Forelimb muscle (tissue), 1 donor: ENCODE measurements around the gene PHYHD1. TPM values are rescaled to one million over a fixed set of nuclear protein-coding genes. Genes with fewer than 3 reads are reported as not detected.
A peak's percentile ranks its signal among the peaks of the same experiment; 100 is the strongest.

Experiments used
- DNase-seq: peaks from one replicate; pipeline ENCODE4 v3.0.0-alpha.2; 2013; ENCODE audit warnings: low read depth
- polyA plus RNA-seq: library from polyadenylated mRNA; unstranded; fragments of 120-200 nt; gene quantifications from one replicate; pipeline ENCODE4 v1.2.1, GENCODE V29; 2013; ENCODE audit not compliant: insufficient read length

PHYHD1 gene
- 51.5 TPM for polyA plus RNA-seq

- DNase-seq = no peak
Measured at GRCh38 chr9:128920381-128921058, at the start of gene PHYHD1. Gene PHYHD1 (plus strand): TSS chr9:128920982. CDS start chr9:128922324, 1,342 bp downstream.

DNA sequence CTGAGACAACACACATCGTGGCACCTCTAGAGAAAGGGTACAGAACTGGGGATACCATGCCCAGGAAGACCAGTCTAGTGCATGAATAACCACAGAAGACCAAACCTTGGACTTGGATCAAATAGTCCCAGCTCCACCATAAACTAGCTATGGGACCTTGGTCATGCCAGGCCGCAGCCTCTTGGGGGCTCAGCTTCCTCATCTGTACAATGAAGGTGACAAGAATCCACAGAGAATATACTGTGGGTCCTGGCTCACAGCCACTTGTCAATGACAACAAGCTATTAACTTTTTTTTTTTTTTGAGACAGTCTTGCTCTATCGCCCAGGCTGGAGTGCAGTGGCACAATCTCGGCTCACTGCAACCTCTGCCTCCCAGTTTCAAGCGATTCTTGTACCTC, 42.9 kb upstream of the PHYHD1 start:
- DNase-seq = no peak

DNA sequence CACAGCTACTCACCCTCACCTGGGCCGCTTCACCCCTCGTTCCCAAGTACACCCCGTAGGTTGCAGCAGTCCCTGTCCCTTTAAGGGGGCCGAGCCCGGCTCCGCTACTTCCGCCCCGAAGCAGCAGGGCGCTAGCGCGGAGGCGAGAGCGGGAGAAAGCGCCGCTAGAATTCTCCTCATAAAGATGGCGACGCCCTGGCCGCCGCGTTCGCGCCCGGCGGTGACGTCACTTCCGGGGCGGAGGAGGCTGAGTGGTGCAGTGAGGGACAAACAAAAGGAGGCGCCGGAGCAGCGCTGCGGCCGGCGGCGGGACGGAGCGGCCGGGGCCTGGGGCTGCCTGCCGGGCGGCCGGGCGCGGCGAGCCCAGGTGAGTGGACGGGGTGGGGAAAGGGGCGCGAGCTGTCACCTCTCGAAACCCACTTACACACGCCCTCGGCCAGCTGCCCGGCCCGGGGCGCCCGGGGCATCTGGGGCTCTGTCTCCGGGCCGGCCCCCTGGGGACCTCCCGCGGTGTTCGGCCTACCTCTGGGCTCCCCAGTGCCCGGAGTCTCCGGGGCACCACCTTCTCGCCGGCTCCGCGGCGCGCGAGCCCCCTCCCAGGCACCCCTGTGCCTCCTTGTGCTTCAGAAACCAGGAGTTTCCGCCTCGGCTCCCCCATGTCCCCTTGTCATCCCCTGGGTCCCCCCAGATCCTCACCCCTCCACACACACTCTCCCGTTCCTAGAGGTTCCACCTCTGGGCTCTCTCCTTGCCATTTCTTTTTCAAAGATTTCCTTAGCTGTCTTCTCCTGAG, 38.7 kb upstream of the PHYHD1 start, which contains the start of the genes KYAT1 and LRRC8A:
KYAT1 (minus strand) TSS at position 67 of the 793 bp plus-strand sequence. CDS start 36,545 bp downstream, outside the sequence.
LRRC8A (plus strand) TSS at position 250 of the 793 bp plus-strand sequence. CDS start 25,032 bp downstream, outside the sequence.
- DNase-seq = peak; percentile 91

DNA sequence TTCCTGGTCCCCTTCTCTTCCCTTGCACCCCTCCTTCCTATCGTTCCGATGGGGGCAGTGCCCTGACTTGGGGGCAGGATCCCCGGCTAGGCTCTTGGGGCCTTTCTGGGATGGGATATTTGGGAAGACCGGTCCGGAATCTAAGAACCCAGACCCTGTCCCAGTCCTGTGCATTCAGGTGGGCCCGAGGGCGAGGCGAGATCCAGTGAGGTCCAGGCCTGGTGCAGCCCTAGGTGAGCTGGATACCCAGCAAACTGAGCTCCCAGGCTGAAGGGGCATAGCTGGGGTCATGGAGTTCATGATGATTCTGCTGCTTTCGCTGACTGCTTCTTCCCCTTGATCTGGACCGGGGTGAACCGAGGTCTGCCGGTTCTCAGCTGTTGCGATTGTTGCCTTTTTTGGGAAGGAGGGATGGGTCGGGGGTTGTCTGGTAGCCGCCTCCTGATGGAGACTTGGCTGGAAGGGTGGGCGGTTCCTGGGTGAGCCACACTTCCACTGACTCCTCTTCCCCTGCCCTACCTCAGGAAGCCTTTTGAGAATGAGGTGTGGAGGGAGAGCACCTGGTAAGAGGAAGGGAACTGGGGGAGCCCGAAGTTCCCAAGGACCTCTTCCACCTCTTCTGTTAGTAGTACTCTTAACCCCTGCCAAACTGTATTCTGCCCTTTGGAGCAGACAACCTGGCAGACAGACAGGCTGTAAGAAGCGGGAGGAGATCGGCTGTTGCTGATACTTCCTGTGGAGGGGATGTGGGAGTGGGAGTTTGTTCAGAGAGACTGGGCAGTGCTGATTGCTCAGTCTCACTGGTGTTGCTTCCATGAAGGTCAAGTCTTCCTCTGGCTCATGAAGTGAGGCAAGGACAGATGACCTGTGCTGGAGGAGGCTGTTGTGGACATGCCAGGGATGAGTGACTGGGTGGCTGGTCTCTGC, 37.8 kb upstream of the PHYHD1 start:
- DNase-seq = no peak

- no peak for DNase-seq
Measured at GRCh38 chr9:128884164-128884563, 36.6 kb upstream of the PHYHD1 start.

- no peak for DNase-seq
Measured at GRCh38 chr9:128885376-128885775, 35.4 kb upstream of the PHYHD1 start.

DNA sequence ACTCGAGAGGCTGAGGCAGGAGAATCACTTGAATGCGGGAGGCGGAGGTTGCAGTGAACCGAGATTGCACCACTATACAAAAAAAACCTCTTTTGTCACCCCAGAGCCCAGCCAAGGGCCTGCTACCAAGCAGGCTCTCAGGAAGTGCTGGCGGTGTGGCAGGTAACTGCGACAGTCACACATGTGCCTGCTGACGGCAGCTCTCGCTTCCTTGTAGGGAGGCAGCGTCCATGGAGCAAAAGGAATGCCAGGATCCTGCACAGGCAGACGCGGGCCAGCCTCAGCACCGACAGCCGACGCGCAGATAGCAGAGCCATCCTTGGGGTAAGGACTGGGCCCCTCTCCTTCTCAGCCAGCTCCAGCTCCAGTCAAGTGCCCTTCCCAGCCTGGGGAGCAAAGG, 35.0 kb upstream of the PHYHD1 start:
- no peak for DNase-seq

DNA sequence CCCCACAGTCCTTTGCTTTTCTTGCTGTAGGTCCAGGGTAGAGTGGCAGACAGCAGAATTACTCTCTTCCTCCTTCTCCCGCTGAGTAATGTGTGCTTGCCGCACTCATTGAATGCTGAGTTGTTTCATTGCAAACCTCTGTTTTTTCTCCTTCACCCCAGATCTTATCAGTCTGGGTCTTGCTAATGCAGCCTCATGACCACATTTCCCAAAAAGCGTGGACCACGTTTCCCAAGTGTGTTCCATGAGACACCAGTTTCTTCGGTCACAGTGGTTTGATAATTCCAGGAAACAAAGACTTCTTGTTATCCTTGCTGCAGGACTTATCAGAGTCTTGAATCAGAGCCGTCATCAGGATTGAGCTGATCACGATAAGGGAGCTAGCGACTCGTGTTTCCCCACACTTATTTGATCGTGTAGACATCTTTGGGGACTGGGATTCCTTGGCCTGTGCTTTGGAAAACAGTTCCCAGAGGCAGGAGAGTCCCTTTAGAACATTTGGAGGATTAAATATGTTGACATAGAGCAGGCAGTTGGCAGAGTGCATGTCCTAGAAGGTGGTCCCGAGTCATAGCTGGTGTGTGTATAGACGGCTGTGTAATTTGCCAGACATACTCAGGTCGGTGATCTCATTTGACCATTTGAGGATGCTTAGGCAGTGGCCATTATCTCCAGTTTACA, 34.4 kb upstream of the PHYHD1 start:
- DNase-seq = no peak

DNA sequence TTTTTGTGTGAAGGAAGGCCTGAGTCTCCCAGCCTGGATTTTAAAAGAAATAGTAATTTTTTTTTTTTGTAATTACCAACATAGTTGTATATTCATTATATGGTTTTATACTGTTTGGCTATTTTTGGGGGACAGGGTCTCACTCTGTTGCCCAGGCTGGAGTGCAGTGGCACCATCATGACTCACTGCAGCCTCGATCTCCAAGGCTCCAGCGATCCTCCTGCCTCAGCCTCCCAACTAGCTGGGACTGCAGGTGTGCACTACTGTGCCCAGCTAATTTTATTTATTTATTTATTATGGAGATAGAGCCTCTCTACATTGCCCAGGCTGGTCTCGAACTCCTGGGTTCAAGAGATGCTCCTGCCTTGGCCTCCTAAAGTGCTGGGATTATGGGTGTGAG, 33.7 kb upstream of the PHYHD1 start:
- DNase-seq = no peak

DNA sequence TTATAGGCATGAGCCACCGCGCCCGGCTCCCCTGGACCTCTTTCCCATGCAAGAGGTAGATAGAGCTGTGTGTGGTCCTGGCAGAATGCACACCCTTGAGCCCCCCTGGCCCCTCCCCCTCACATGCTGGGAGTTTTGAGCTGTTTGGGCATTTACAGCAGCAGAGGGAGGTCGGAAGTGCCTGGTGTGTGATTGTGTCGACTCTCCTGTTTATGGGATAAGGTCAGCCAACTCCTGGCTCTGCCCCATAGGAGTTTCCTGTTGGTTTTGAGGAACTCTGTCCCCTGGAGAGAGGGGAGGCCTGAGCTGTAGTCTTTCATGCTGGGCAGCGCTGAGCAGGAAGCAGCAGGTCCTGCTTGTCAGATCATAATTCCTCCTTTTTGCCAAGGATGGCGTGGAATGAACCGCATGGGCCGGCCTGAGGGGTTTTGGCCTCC, 32.9 kb upstream of the PHYHD1 start:
- DNase-seq = no peak

GRCh38 chr9:128891321-128892220, 29.2 kb upstream of the PHYHD1 start:
- DNase-seq = no peak

- no peak for DNase-seq
Measured at GRCh38 chr9:128892221-128892921, 28.4 kb upstream of the PHYHD1 start.

DNA sequence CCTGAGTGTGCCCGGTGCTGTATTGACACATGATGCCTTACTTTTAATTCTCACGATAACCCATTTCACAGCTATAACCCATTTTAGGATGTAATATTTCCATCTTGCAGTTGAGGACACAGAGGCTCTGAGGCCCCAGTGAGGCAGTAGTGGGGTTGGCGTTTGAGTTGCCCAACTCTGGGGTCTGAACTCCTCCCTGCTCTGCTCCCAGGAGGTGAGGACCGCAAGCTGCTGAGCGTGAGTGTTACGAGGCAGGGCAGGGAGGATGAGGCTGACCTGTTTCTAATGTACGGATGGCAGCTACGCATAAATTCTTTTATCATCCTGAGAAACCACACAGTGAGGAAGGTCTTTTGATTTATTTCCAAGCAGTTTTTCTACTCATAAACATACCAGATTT, 27.4 kb upstream of the PHYHD1 start:
- DNase-seq = no peak

DNA sequence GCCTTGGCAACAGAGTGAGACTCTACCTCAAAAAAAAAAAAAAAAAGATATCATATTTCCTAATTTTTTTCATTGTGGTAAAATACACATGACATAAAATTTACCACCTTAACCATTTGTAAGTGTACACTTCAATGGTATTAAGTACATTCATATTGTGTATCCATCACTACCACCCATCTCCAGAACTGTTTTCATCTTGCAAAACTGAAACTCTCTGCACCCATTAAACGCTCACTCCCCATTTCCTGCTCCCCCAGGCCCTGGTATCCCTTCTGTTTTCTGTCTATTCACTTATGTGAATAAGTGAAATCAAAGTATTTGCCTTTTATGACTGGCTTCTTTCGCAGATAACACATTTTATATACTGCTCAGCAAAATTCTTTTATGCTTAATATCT, 26.0 kb upstream of the PHYHD1 start:
- DNase-seq = no peak

DNA sequence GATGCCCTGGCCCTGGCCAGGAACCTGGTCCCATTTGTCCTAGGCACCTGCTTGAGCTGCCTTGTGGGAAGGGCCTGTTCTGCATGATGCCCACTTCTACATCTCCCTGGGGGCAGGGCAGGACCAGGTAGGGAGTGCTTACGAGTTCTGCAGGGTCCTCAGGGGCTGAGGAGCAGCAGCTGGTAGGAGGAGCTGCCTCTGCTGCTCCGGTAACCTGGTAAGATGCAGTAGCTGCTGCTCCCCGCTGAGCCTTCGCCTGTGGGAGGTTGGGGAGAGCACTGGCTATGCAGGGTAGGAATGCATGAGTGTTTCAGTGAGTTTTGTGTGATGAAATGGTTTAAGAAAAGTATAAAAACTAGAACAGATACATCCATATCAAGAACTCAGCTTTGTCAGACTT, 25.2 kb upstream of the PHYHD1 start:
- no peak for DNase-seq

DNA sequence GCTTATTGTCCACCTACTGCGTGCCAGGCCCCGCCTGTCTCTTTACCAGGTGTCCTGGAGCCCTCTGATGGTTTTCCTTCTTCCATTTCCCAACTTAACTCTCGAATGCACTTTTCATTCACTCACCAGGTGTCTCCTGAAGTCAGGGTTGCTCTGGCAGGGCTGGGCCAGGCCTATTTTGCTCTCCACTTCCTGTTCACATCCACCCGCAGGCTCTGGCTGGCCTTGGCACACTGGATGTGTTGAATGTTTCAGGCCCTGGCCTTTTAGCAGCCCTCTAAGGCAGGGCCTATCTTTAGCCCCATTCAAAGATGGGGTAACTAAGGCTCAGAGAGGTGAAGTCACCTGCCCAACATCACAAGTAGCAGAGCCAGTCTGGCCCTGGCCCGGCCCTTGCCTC, 22.4 kb upstream of the PHYHD1 start:
- DNase-seq = no peak

- DNase-seq = no peak
Measured at GRCh38 chr9:128898845-128899565, 21.8 kb upstream of the PHYHD1 start.

- no peak for DNase-seq
Measured at GRCh38 chr9:128899566-128900322, 21.0 kb upstream of the PHYHD1 start.
